COR-L47 (cell line): Measurements from ENCODE around the gene FOXO3.
A peak's percentile ranks its signal among the peaks of the same experiment; 100 is the strongest.
"Not testable (repeated sequence)": the region's sequence is repeated elsewhere in the genome, so short reads cannot be mapped to it uniquely, and the experiment has no call there.

Experiments used
- DNase-seq: peaks from one replicate; lab custom pipeline; 2025; lab: John Stamatoyannopoulos, UW

FOXO3 gene

DNA sequence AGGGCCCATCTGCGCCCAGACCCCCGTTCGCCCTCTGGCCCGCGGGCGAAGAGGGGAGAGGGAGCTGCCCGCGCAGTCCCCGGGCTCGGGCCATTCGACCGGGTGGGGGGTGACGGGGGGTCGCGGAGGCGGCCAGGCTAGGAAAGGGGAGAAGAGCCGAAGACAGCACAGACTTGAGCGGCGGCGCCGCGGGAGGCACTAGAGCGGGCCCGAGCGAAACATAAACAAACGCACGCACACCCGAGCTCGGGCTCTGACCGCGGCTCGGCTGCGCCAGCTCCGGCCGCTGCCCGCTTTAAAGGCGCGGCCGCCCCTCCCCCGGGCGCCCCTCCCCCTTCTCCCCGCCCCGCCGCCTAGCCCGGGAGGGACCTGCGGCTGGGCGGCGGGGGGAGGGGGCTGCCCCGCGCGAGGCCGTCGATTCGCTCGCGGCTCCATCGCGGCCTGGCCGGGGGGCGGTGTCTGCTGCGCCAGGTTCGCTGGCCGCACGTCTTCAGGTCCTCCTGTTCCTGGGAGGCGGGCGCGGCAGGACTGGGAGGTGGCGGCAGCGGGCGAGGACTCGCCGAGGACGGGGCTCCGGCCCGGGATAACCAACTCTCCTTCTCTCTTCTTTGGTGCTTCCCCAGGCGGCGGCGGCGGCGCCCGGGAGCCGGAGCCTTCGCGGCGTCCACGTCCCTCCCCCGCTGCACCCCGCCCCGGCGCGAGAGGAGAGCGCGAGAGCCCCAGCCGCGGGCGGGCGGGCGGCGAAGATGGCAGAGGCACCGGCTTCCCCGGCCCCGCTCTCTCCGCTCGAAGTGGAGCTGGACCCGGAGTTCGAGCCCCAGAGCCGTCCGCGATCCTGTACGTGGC is at the start of gene FOXO3:
FOXO3 (plus strand) TSS at position 455 of the 846 bp plus-strand sequence; CDS start at position 747, 292 bp downstream.
- peak; percentile 48 for DNase-seq

- DNase-seq = no peak
Observed at GRCh38 chr6:108518714-108519576, 41.8 kb upstream of the FOXO3 start.

DNA sequence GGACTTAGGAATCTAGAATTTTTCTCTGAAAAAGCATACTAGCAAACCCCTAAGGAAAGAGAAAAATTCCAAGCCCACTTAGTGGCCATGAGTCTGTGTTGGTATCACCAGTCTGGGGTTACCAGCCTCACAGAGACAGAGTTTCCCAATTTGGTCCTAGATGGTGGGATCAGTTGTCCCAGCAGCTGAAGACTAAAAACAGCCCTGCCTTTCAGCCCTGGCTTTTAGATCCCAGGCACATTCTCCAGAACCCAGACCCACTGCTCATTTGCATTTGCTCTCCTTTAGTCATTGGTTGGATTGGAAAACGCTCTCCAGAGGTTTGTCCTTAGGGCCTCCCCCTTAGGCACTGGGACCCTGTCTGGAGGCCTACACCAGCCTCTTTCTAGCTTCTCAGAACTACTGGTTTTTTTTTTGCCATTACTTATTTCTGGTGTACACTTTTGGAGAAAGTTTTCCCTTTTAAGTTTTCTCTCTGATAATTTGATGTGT is 39.1 kb upstream of the FOXO3 start:
- no peak for DNase-seq

DNA sequence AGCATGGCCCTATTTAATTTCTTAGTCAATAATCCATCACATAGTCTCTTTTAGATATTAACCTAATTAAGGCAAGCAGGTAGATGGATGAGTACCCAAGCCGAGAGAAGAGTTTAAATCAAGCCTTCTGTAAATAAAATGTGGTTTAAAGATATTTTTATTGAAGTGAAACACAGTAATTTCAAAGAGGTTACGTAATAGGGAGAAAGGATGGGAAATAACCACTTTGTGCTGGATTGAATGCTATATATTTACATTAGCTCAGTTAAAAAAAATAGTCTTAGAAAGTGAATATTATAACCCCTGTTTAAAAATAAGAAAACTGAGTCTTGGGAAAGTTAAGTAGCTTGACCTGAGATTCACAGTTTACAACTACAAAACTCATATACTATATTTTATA is 37.0 kb upstream of the FOXO3 start:
- DNase-seq = no peak

DNA sequence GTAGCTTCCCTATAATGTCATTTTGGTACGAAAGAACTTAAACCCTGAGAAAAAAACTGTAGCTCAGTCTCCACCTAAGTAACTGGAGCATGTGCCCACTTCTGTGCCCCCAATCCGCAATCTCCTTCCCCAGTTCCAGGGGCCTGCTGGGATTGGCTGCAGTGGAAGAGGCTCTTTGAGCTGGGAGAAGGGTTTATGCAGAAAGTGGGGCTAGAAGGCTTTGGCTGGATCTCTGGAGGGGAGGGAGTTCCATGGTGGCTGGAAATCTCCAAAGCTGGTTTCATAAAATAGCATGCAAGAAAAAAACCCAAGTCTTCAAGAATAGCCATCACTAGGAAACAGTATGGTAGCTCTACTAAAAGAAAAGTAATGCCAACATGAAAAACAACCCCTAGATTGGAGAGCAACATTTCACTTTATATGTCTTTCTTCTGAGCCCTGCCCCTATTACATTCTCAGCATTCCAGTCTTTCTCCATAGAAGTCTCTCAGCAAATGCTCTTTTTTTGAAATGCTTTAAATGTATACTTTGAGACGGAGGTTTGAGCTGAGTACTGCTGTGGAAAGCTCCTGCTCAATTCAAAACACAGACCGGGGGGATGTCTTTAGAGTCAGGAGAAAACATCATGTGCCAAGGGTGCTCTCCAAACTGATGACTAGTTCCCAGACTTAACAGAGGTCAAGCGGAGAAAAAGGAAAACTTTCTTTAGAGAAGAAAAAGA is 36.0 kb upstream of the FOXO3 start:
- no peak for DNase-seq

DNA sequence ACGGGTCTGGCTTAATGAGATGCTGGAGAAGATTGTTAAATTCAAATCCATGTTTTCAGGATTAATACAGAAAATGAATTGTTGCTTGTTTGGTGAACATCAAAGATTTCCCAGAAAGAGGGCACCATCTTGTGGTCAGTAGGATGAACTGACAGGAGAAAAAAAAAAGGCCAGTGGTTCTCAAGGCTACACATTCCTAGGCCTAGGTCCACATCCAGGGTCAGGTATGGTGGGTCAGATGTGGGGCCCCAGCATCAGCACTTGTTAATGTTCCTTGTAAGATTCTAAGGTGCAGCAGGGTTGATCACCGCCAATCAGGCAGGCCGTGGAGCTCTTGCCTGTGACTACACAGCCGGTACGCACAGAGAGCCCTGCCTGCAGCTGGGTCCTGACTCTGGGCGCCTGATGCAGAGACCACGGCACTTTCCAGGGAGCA is 34.0 kb upstream of the FOXO3 start:
- DNase-seq = no peak

GRCh38 chr6:108528878-108529277 is 31.8 kb upstream of the FOXO3 start:
- no peak for DNase-seq

DNA sequence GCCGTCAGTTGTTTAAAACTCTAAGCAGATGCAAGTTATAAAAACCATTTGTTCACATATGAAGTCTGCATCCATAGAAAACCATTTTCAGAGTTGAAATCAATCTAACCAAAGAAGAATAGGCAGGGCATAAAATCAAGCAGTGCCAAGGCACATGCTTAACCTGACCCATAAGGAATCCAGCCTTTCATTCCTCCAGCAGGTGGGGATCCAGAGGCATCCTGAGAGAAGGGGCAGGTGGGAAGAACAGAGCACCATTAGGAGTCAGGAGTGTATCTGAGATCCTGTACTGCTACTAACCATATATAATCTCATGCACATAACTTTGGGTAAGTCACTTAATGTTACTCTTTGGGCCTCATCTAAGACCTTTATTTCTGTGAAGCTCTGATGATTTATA is 29.4 kb upstream of the FOXO3 start:
- DNase-seq = no peak

GRCh38 chr6:108535114-108535742 is 25.5 kb upstream of the FOXO3 start:
- DNase-seq = no peak

GRCh38 chr6:108535920-108536535 is 24.7 kb upstream of the FOXO3 start:
- not testable (repeated sequence) for DNase-seq

DNA sequence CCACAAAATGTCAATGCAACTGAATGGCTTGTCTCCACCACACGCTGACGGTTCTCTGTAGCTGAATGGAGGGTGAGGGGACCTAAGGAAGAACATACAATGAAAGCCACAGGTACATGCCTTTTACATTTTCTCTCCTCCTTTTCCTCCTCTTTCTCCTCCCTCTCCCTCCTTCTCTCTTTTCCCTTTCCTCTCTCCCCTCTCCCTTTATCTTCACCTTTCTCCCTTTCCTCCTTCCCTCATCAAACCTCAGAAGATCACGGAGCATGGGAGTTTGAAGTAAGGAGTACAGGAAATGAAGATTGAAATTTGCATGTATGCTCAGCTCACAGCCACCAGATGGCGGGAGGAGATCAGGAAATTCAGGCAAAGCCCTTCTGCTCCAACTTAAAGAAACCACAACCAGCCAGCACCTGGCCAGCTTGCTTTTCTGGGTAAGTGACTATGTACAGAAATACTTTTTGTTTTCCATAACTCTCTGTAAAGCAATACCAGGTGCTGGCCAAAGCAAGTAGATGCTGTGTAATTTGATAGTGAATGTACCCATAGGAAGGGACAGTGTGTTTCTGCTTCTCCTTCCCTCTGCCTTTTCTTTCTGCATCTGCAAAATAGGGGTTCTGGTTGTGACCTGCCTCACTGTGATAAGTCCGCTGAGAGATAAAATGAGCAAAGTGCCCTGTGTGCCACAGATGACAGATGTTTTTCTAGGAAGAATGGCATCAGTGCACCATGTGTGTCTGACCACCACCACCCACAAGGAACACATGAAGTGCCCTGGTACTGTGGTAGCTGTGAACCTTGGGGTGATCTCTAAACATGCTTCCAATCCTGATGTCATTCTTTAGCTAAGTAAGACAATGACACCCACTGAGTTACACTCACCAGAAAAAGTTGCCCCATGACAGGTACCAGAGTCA is 18.6 kb upstream of the FOXO3 start:
- peak; percentile 11 for DNase-seq

DNA sequence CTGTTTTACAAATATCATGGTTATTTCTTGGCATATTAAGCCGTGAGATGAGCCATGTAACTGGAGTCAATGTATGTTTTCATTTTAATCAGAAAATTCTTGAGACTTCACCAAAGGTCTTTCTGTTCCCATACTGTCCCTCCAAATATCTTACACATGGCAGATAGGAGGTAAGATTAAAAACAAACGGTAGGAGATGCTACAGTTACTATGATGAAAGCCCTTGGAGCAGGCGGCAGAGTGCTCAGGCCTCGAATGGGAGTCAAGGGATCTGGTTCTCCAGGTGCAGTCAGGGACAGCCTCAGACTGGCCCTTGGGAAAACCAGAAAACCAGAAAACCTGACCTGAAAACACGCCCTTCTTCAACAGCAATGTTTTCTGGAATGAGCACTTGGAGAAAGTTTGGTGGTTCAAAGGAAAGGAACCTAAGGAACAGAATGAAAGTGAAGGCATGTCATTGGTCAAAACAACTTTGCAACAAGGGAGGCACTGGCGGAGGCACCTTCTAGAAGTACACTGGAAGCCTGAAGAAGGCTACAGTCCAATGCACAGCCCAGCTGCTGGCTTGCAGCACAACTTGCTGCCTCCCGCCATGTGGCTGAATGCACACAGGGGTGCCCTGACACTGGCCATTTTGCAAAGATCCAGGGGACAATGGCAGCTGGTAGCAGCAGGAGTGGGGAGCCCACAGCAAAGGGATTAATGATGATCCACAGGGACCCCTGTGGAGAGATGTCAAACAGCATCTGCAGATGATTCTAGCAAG is 17.4 kb upstream of the FOXO3 start:
- no peak for DNase-seq

DNA sequence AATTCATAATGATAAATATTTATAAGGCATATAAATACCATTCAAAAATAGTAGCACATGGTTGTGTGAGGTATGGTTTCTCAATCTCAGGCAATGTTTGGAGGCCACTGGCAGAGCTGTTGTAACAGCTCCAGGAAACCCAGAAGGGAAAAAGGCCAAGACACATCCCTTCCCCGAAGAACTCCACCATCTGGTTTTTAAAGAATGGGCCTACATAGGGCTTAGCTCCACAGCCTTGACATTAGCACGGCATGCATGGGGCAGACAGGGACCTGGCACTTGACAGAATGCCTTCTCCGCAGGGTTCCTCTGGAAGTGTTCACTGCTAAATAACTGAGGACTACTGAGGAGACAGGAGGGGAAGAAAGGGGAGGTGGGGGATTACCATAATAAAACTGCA is 16.1 kb upstream of the FOXO3 start:
- no peak for DNase-seq

DNA sequence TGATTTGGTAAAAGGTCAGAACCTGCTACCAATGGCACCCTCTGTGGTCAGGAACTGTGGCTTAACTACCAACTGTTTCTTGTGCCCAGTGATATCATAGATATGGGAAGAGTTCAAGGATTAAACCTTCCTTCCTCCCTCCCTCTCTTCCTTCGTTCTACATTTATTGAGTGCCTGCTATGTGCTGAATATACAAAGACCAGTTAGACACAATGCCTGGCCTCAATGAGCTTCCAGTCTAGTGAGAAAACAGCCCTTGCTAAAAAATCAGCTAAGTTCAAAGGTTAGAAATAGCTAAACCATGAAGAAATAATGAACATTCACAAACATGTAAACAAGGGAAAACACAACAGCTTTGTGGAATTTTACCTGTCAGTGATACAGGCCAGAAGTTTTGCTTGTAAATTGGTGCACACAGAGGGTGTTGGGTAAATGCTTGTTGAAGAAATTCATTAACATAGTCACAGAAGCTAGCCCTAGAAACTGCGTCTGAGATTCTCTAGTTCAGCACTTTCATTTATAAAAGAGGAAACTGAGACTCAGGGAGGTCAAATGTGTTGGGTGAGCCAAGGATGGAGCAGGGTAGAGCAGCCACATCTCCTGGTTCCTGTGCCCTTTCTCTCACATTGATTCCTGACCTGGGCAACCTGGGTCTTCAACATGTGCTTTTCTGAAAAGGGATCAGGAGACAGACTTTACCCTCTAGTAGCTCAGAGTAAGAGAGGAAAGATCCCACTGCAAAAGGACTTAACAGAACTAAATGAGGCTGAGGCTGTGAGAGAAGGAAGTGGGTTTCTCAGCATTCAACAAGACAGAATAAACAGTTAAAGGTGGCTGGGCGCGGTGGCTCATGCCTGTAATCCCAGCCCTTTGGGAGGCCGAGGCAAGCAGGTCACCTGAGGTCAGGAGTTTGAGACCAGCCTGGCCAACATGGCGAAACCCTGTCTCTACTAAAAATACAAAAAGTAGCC is 14.4 kb upstream of the FOXO3 start:
- no peak for DNase-seq

DNA sequence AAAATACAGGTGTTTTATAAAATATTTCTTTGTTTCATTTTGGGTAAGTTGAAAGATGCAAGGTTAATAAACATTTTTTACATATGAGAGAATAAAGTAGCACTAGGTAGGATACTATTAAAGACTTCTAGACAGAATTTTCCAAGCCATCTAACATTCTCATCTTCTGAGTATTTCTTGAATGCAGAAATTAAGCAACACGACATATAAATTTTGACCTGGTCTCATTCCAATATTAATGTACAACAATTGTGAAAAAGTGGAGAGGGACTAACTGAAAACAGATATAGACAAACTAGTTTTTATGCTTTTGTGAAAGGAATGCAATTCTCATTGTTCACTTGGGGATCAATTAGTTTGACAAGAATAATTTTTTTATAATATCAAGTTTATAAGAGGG is 11.5 kb upstream of the FOXO3 start:
- DNase-seq = no peak

- no peak for DNase-seq
Observed at GRCh38 chr6:108549741-108550140, 11.0 kb upstream of the FOXO3 start.

DNA sequence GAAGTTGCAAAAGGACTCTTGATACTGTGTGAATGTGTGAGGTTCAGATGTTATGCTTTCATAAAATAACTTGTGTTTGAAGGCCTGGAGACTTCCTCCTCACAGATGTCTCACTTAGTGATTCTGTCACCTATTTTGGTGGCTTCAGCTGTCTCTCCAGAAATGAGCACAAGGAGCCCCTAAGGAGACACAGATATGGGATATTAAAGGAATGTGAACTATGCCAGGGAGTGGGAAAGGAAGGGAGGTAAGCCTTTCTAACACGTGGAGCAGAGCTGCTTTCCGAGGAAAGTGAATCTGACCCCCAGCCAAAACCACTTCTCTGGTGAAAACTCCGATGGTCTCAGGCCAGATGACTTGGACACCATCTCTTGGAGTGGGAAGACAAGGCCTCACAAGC is 10.5 kb upstream of the FOXO3 start:
- no peak for DNase-seq

GRCh38 chr6:108555399-108556052 is 5.2 kb upstream of the FOXO3 start:
- DNase-seq = no peak
